Measurements from ENCODE around the gene NABP2.

Gene NABP2

GRCh38 chr12:56212361-56212760 is 11.8 kb upstream of the NABP2 start:
- no peak for DNase-seq (ENCODE audit: low read depth in 2 of 3, low spot score in 2 of 3)

GRCh38 chr12:56213878-56214277 is 10.3 kb upstream of the NABP2 start:
- DNase-seq (ENCODE audit: low read depth in 2 of 3, low spot score in 2 of 3): no peak

- DNase-seq (ENCODE audit: low read depth in 2 of 3, low spot score in 2 of 3): no peak
Measured at GRCh38 chr12:56216461-56216860, 7.7 kb upstream of the NABP2 start.

GRCh38 chr12:56219840-56220239 is 4.3 kb upstream of the NABP2 start:
- DNase-seq (ENCODE audit: low read depth in 2 of 3, low spot score in 2 of 3): no peak

- no peak for DNase-seq (ENCODE audit: low read depth in 2 of 3, low spot score in 2 of 3)
Measured at GRCh38 chr12:56220611-56221231, 3.4 kb upstream of the NABP2 start.

- DNase-seq (ENCODE audit: low read depth in 2 of 3, low spot score in 2 of 3): no peak
Measured at GRCh38 chr12:56221232-56221756, 2.8 kb upstream of the NABP2 start.

GRCh38 chr12:56221757-56222530 is 2.2 kb upstream of the NABP2 start, which contains the start of gene RNF41:
Gene RNF41, minus strand, starts transcription at chr12:56221922. Its CDS starts 7,875 bp downstream, at chr12:56214047.
- DNase-seq (ENCODE audit: low read depth in 2 of 3, low spot score in 2 of 3): peak; percentile 76 to 84 (median 84)

- DNase-seq (ENCODE audit: low read depth in 2 of 3, low spot score in 2 of 3): no peak
Measured at GRCh38 chr12:56222531-56222895, 1.6 kb upstream of the NABP2 start.

- no peak for DNase-seq (ENCODE audit: low read depth in 2 of 3, low spot score in 2 of 3)
Measured at GRCh38 chr12:56223571-56224101, 506 bp upstream of the NABP2 start.

GRCh38 chr12:56224954-56225353 is 812 bp downstream of the NABP2 start:
- DNase-seq (ENCODE audit: low read depth in 2 of 3, low spot score in 2 of 3): no peak

GRCh38 chr12:56229082-56229481 is 4.9 kb downstream of the NABP2 start:
- DNase-seq (ENCODE audit: low read depth in 2 of 3, low spot score in 2 of 3): no peak

- no peak for DNase-seq (ENCODE audit: low read depth in 2 of 3, low spot score in 2 of 3)
Measured at GRCh38 chr12:56229916-56230431, 5.8 kb downstream of the NABP2 start, which contains the start of gene SLC39A5. Gene SLC39A5, plus strand, starts transcription at chr12:56230051. Its CDS starts 1,224 bp downstream, at chr12:56231275.

- no peak for DNase-seq (ENCODE audit: low read depth in 2 of 3, low spot score in 2 of 3)
Measured at GRCh38 chr12:56230432-56231183, 6.5 kb downstream of the NABP2 start.

GRCh38 chr12:56231184-56231582 is 7.0 kb downstream of the NABP2 start:
- no peak for DNase-seq (ENCODE audit: low read depth in 2 of 3, low spot score in 2 of 3)

GRCh38 chr12:56234746-56235436 is 10.7 kb downstream of the NABP2 start:
- no peak for DNase-seq (ENCODE audit: low read depth in 2 of 3, low spot score in 2 of 3)

GRCh38 chr12:56236091-56236490 is 11.9 kb downstream of the NABP2 start:
- DNase-seq (ENCODE audit: low read depth in 2 of 3, low spot score in 2 of 3): no peak

GRCh38 chr12:56236985-56237384 is 12.8 kb downstream of the NABP2 start:
- DNase-seq (ENCODE audit: low read depth in 2 of 3, low spot score in 2 of 3): no peak

GRCh38 chr12:56237552-56237951 is 13.4 kb downstream of the NABP2 start:
- DNase-seq (ENCODE audit: low read depth in 2 of 3, low spot score in 2 of 3): no peak

GRCh38 chr12:56241424-56242303 is 17.5 kb downstream of the NABP2 start:
- no peak for DNase-seq (ENCODE audit: low read depth in 2 of 3, low spot score in 2 of 3)

- no peak for DNase-seq (ENCODE audit: low read depth in 2 of 3, low spot score in 2 of 3)
Measured at GRCh38 chr12:56242986-56243385, 18.8 kb downstream of the NABP2 start.
